ENCODE data around the gene U2AF2.
A peak's percentile ranks its signal among the peaks of the same experiment; 100 is the strongest.

Gene U2AF2

GRCh38 chr19:55644191-55644833 is 10.5 kb upstream of the U2AF2 start:
- DNase-seq, result no peak

DNA sequence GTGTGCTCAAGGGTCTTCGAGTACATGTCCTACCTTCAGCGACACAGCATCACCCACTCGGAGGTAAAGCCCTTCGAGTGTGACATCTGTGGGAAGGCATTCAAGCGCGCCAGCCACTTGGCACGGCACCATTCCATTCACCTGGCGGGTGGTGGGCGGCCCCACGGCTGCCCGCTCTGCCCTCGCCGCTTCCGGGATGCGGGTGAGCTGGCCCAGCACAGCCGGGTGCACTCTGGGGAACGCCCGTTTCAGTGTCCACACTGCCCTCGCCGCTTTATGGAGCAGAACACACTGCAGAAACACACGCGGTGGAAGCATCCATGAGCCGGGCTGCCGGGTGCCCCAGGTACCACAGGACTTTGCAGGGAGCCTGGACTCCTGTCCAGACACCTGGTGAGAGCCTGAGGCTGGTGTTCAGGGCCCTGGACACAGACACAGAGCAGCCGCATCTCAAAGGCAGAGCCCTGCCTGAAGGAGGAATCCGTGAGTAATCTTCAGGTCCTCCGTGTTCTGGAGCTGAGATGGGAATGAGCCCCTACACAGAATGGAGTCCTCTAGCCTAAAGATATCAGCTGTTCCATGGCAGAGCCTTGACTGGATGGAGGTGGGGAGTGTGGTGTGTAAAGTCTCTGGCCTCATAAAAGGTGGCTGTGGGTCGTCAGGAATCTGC is 9.9 kb upstream of the U2AF2 start:
- DNase-seq, result no peak

- no peak for DNase-seq
Measured at GRCh38 chr19:55645512-55645881, 9.3 kb upstream of the U2AF2 start.

GRCh38 chr19:55646889-55647731 is 7.7 kb upstream of the U2AF2 start:
- no peak for DNase-seq

DNA sequence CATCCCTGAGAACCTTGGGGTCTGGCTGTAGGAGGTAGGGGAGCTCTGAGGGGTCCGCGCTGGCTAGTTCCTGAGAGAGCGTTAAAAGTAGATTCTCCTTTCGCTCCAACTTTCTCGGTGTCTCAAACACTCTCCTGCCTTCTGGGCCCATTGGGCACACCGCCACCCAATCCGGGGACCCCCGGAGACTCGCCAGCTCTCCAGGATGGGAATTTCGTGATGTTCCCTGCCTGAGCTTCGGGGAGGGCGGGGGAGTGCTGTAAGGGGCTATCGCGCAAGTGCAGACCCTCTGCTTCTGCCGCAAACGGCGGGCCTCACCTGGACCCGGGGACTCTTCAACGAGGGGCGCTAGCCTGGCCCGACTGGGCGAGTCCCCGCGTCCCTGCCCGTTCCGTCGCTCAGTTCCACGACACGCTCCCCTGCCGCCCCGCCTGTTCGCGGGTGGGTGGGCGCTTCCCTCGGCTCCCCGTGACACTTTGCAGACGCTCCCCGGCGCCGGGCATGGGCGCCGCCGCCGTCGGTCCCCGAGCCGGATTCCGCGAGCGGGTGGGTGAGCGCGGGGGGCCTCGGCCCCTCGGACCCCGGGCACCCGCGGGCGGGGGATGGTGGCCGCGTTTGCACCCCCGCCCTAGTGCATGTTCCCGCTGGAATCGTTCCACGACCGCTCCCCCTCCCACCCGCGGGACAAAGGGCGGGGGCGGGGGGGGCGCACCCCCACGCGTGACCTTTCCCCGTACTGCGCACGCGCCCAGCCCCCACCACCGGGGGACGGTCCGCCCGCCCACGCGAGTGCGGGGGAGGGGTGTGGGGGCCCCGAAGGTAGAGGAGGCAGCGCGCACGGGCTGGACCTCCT is 6.9 kb upstream of the U2AF2 start, which contains the start of gene CCDC106:
Gene CCDC106 (plus strand): TSS at position 481 of the 853 bp plus-strand sequence. CDS start 835 bp downstream, outside the sequence.
- DNase-seq, result peak; percentile 47

DNA sequence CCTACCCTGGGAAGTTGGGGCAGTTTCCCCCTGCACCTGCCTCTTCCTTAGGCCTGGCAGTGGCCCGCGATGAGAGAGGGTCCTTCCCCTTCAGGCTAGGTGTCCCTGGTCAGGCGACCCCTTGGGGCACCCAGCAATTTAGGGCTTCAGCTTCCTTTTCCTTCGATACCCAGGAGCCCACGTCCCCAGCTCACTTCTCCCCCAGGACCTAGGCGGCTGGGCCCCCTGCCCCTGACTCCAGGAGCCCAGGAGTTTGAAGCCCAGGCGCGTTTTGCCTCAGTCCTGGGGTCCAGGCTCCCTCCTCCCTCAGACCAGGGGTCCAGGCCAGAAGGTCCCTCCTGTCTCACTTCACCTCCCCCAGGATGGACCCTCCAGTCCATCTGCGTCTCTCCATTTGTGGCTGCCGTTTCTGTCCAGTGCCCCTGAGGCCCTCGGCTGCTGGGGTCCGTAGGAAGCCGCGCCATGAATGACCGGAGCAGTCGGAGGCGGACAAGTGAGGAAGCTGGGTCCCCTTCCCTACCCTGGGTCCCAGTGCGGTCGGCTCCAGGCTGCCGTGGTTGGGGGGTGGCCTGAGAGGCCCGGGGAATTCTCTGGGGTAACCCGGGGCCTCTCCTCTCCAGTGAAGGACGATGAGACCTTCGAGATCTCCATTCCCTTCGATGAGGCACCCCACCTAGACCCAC is 6.1 kb upstream of the U2AF2 start:
- DNase-seq, result no peak

- no peak for DNase-seq
Measured at GRCh38 chr19:55649268-55650125, 5.3 kb upstream of the U2AF2 start.

- DNase-seq, result no peak
Measured at GRCh38 chr19:55650126-55650557, 4.7 kb upstream of the U2AF2 start.

- DNase-seq, result no peak
Measured at GRCh38 chr19:55650602-55651230, 4.1 kb upstream of the U2AF2 start.

DNA sequence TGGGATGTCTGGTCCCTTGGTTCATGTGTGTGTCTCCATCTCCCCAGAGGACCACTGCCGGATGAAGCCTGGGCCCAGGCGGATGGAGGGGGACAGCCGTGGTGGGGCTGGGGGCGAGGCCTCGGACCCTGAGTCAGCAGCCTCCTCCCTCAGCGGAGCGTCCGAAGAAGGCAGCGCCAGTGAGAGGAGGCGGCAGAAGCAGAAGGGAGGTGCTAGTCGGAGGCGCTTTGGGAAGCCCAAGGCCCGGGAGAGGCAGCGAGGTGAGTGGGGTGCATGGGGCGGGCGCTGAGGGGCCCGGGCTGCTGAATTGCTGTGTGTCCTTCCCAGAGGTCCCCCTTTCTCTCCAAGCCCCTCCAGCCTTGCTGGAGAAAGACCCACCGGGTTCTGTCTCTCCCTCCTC is 3.6 kb upstream of the U2AF2 start:
- DNase-seq, result no peak

DNA sequence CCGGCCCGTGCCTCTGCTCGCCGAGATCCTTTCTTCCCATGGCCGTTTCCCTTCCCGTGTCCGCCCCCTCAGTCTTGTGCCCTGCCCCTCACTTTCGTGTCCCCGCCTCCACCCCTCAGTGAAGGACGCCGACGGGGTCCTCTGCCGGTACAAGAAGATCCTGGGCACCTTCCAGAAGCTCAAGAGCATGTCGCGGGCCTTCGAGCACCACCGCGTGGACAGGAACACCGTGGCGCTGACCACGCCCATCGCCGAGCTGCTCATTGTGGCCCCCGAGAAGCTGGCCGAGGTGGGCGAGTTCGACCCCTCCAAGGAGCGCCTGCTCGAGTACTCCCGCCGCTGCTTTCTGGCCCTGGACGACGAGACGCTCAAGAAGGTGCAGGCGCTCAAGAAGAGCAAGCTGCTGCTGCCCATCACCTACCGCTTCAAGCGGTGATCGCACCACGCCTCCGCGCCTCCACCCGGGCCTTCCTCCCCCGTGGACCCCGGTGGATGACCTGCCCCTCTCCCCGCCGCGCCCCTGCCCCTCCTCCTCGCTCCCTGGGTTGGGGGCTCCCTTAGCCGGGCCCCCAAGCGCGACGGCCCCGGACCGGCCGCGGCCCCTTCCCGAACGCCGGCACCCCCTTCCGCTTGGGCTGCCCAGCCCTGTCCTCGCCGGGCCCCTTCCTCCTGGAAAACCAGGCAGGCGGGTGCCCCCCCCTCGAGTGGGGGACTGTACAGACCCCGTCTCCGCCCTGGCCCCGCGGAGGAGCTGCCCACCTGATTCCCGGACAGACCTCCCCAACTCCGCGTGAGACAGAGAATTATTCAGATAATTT is 2.3 kb upstream of the U2AF2 start:
- no peak for DNase-seq

- DNase-seq, result peak; percentile 99
Measured at GRCh38 chr19:55653651-55654322, 1.0 kb upstream of the U2AF2 start.

DNA sequence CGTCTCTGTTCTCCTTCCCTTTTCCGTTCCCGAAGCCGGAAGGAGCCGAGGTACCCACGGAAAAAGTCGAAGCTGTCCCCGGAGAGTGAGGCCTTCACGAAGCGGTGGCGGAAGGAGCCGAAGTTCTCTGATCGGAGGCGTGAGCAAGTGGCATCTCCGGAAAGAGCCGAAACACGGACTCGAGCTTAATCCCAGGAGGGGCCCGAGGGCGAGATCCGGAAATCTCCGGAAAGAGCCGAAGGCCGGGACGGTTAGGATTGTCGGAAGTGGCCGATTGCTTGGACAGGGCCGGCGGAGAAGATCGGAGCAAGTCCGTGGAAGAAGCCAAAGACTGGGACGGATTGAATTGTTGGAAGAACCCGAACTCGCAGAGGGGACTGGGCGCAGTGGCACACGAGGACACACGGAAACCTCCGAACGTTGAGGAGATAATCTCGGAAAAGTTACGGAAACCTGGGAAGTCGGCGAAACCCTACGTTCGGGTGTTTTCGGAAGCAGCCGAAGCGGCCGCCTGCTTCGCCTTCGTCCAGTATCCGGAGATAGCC is 440 bp upstream of the U2AF2 start:
- peak; percentile 100 for DNase-seq

GRCh38 chr19:55655648-55656040 is 809 bp downstream of the U2AF2 start:
- no peak for DNase-seq

DNA sequence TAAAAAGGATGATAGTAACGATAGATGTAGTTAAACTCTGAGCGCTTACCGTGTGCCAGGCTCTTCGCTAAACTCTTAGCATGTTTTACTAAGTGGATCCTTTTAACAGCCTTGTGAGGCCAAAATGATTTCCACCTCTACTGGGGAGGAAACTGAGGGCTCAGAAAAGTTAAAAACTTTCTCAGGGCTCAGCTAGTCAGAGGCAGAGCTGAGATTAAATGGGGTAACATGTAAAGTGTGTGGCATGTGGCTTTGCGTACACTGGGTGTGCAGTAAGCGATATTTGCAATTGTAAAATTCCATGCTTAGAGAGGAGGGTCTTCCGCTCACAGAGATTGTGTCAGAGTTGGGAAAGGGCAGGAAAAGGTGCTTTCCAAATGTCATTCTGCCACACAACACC is 1.7 kb downstream of the U2AF2 start:
- no peak for DNase-seq

GRCh38 chr19:55656988-55657747 is 2.3 kb downstream of the U2AF2 start:
- no peak for DNase-seq

DNA sequence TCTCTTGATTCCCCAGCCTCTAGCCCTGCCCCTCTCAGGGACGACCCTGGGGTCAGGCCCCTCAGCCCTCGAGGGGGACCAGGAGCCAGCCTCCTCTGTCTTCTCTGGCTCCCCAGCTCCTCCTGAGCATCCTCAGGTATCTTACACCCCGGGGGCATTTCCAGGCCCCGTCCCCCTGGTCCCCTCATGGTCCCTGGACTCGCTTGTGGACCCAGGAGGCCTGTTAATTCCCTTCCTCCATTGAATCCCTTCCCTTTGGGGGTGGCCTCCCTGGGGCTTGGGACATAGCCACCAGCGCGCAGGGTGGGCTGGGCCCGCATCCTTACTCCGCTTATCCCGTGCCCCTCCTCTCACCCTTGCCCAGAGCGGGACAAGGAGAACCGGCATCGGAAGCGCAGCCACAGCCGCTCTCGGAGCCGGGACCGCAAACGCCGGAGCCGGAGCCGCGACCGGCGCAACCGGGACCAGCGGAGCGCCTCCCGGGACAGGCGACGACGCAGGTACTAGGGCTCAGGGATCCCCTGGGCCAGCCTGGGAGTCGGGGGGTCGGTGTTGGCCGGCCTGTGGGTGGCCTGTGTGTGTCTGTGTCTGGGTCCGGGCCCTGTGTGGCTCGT is 4.1 kb downstream of the U2AF2 start:
- DNase-seq, result no peak

DNA sequence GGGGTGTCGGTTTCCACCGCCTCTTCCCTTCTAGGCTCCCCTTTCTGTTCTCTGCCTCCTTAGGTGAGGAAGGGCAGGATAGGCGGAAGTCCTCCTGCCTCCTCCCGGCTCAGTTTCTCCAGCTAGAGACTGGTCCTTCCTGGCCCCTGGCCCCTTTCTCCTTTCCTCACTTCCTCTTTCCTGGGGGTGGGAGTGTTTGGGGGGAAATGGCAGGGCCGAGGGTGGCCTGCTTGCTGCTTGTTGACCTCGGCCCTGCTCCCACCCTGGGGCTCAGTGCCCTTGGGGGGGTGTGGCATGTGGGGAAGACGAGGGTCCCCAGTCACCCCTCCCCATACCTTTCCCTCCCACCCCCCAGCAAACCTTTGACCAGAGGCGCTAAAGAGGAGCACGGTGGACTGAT is 5.0 kb downstream of the U2AF2 start:
- no peak for DNase-seq

Measured in NCI-H1436 (cell line).